HG03460 (cell line): ENCODE measurements around the gene RNF150.
"Not testable (repeated sequence)": the region's sequence is repeated elsewhere in the genome, so short reads cannot be mapped to it uniquely, and the experiment has no call there.

ENCODE experiments used
- ATAC-seq: cut with Tn5 transposase; IDR thresholded peaks from one replicate; pipeline ENCODE4 v1.9.1; 2021; ENCODE audit not compliant: unreplicated experiment

RNF150 gene

GRCh38 chr4:141133146-141133998 is at the start of gene RNF150:
TSS of gene RNF150 (minus strand) at chr4:141133469.
- peak; percentile 49 for ATAC-seq

- ATAC-seq, result peak; percentile 93
Measured at GRCh38 chr4:141180991-141181761, 47.9 kb upstream of the RNF150 start.

- no peak for ATAC-seq
Measured at GRCh38 chr4:141179474-141180373, 46.5 kb upstream of the RNF150 start.

- ATAC-seq, result no peak
Measured at GRCh38 chr4:141177171-141177570, 43.9 kb upstream of the RNF150 start.

DNA sequence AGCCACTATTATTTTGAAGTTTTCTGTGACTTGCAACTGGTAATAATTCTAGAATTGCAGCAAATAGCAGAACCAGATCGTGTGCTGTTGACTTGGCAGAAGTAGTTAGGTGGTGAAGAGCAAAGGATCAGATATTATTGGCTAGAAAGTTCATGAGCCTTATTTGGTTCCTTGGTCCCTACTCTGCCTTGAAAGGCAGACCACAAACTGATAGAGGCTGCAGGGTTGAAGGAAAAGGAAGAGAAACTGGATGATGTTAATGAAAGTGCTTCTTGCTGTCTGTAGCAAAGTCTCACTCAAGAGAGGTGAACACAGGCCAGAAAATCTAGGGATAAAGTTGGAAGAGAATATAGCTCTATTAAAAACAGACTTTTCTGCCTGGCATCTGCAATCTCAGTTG is 41.2 kb upstream of the RNF150 start:
- no peak for ATAC-seq

GRCh38 chr4:141170671-141171070 is 37.4 kb upstream of the RNF150 start:
- ATAC-seq, result no peak

GRCh38 chr4:141169391-141169790 is 36.1 kb upstream of the RNF150 start:
- no peak for ATAC-seq

DNA sequence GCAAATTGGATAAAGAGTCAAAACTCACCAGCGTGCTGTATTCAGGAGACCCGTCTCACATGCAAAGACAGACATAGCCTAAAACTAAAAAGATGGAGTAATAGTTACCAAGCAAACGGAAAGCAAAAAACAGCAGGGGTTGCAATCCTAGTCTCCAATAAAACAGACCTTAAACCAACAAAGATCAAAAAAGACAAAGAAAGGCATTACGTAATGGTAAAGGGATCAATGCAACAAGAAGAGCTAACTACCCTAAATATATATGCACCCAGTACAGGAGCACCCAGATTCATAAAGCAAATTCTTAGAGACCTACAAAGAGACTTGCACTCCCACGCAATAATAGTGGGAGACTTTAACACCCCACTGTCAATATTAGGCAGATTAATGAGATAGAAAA is 31.7 kb upstream of the RNF150 start:
- ATAC-seq, result not testable (repeated sequence)

GRCh38 chr4:141159027-141159426 is 25.8 kb upstream of the RNF150 start:
- ATAC-seq, result no peak

DNA sequence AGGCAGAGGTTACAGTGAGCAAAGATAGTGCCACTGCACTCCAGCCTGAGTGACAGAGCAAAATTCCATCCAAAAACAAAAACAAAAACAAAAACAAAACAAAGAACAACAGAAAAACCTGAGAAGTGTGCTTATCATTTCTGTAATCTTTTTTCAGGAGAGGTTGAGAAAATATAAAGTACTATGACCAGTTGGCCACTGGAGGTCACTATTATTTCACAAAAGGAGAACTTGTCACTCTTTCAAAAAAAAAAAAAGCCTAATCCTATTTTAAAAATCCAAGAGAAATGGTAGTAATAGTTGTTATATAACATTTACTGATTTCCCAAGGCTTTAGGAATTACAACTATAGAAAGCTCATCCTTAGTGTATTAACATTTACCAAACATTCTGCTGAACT is 24.9 kb upstream of the RNF150 start:
- no peak for ATAC-seq

DNA sequence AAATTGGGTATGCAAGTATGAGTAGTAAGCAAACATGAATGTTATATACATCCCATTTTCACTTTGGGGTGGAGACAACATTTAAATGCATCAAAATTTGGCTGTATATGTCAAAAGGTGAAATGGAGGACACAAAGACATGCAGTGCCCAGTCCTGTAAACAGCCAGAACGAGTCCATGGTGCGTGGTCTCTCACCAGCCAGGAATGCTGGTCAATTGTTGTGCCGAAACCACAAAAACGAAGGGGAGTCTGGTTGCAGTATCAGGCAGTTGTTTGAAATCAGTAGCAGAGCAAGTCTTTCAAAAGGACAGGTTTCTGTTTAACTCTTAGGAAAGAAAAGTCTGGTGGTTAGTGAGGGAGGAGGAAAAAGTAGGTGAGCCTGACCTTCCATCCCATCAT is 22.3 kb upstream of the RNF150 start:
- no peak for ATAC-seq

DNA sequence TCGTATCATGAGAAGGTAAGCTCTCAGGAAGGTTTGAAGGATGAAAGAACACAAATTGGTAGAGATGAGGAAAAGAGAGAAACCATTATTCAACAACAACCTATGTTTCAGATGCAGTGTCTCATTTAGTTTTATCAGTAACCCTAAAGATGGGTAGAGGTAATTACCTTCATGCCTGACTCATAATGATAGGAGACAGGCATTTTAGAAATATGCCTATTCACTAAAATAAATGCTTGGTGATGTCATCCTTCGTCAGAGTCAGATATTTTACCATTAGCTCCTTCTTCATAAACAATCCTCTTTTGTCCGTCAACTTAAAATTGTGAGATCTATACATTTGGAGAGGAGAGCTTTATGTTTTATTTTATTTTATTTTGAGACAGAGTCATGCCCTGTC is 21.5 kb upstream of the RNF150 start:
- no peak for ATAC-seq

GRCh38 chr4:141153751-141154510 is 20.7 kb upstream of the RNF150 start:
- ATAC-seq, result no peak

DNA sequence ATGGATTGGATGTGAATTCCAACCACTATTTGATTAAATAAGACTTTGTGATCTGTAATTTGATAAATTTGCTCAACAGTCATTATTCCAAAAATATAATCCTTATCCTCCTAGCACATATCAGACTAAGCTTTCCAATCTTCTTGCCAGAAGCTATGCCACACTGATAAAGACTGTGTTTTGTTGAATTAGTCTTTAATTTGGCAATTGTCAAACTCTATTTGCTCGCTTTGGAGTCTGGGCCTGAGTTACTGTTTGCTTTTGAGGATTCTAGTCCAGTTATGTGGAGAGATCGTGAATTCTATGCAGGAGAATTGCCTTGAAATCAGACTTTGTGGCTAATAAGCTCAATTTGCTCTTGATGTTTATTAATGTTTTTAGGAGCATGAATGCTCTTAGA is 10.9 kb upstream of the RNF150 start:
- no peak for ATAC-seq

GRCh38 chr4:141142423-141142822 is 9.2 kb upstream of the RNF150 start:
- no peak for ATAC-seq

DNA sequence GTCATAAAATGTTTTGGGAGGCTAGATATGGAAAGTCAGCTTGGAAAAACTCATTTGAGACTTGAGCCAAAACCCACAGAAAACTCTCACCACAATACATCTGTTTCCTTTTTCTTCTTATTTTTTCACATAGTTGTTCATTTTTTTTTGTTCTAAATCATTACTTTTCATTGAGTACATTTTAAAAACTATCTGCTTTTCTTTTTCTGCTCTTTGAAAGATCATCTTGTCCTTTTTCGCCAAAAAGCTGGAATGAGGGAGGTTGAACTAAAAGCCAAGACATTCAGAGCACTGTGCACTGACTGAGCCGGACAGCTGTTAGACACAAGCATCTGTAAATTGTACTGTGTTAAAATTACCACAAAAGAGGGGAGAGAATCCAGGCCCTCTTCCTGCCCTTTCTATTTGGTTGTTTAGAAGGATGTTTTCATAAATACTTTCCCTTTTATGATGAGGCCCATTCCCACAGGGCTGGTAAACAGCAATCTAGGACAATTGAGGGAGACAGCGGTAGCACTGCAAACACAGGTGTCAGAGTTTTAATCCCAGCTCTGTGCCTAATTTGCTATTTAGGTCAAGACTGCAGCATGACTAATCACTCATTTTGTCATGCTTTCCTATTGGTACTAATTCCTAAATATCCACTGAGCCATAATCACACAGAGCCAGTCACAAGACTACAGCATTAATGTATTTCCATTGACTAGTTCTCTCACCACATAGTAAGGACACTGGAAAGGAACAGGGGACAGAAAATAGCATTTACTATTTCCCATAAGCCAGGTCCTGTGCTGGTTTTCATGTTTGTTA is 7.3 kb upstream of the RNF150 start:
- no peak for ATAC-seq

DNA sequence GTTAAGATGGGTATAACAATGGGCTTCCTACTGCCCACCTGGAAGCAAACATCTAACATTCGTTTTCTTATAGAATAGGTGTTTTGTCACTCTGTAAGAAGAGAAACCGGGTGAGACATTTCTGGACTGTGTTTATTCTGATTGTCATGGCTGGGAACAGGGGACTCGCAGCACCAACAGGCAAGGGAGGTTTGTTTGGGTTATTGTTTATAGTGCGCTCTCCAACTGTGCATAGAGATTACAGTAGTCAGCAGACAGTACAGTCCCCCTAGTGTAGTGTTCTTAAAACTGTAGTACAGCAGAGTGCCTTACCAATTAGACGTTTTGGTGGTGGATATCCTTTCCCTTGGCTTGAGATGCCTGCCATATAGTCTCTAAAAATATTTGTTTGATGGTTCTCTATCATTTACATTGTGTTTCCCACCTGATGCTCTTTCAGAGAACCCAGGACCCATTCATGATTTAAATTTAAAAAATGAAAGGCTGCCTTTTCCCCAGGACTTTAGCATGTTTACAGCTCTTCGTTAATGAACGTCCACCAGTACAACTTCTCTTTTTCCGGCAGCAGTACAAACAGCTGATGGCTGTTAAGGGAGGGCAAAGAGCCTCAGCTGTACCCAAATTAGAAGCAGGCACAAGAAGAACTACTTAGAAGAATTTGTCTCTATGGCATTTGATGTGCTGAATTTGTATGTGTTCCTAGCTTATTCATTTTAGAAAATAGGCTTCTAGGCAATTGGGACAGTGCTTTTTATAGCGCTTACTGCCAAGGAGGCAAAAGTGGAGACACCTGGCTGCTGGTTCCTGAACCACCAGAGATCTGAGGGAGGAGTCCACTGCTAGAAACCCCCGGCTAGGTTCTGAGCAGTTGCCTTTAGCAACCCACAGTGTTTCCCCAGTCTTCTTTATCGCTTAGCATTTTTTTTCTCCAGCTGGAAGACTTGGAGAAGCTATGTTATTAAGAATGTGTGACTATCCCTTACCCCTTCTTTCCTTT is 1.0 kb upstream of the RNF150 start:
- ATAC-seq, result no peak

- ATAC-seq, result peak; percentile 29
Measured at GRCh38 chr4:141132709-141133145, 542 bp downstream of the RNF150 start.
